ENCODE measurements around the gene NXN. TPM values are rescaled to one million over a fixed set of nuclear protein-coding genes. Genes with fewer than 3 reads are reported as not detected.

Gene NXN
- polyA plus RNA-seq, 1 donor from 2014 or later: 14.8 TPM

- H3K27ac ChIP-seq (ENCODE audit: low read length): peak overlapping the region; percentile 12
- H4K20me1 ChIP-seq (ENCODE audit: insufficient read depth): no peaks in the 10 kb centered on the region
- no peaks in the 10 kb centered on the region for H3K9me3 ChIP-seq (ENCODE audit: low read length)
- H3K4me3 ChIP-seq (ENCODE audit: low read length): no peak overlapping the region
- H3K27me3 ChIP-seq (ENCODE audit: insufficient read depth, low read depth, low read length): no peaks in the 10 kb centered on the region
- H3K36me3 ChIP-seq (ENCODE audit: insufficient read depth, low read length): no peaks in the 10 kb centered on the region
- no peaks in the 10 kb centered on the region for H3K79me2 ChIP-seq (replicated peaks; ENCODE audit: insufficient read depth, low read length)
- TF ChIP-seq TAF1 (IDR thresholded peaks at IDR 0.05; ENCODE audit: low read depth): no peak
- peak; percentile 35 for TF ChIP-seq POLR2AphosphoS5 (IDR thresholded peaks at IDR 0.05)
- no peak overlapping the region for H3K9ac ChIP-seq (ENCODE audit: low read length)
- no peaks in the 10 kb centered on the region for H3F3A ChIP-seq (ENCODE audit: insufficient read depth, low read length, poor library complexity, severe bottlenecking)
- no peaks in the 10 kb centered on the region for H3K9me2 ChIP-seq (ENCODE audit: insufficient read depth, low read length)
- H3K4me2 ChIP-seq (ENCODE audit: low read length): no peak overlapping the region
- H2AFZ ChIP-seq (ENCODE audit: low read depth, low read length): no peak overlapping the region
These were observed 39.9 kb upstream of the NXN start for GRCh38 chr17:1019451-1019850.

GRCh38 chr17:1018547-1018946, 39.0 kb upstream of the NXN start:
- Histone ChIP-seq H3K27me3 (ENCODE audit: insufficient read depth, low read depth, low read length) (no peaks in the 10 kb centered on the region), H3F3A (ENCODE audit: insufficient read depth, low read length, poor library complexity, severe bottlenecking) (no peaks in the 10 kb centered on the region), H3K9ac (ENCODE audit: low read length) (no peak overlapping the region), H2AFZ (ENCODE audit: low read depth, low read length) (no peak overlapping the region), H3K79me2 (replicated peaks; ENCODE audit: insufficient read depth, low read length) (no peaks in the 10 kb centered on the region), H3K27ac (ENCODE audit: low read length) (no peak overlapping the region), H4K20me1 (ENCODE audit: insufficient read depth) (no peaks in the 10 kb centered on the region), H3K9me3 (ENCODE audit: low read length) (no peaks in the 10 kb centered on the region), H3K36me3 (ENCODE audit: insufficient read depth, low read length) (no peaks in the 10 kb centered on the region), H3K4me3 (ENCODE audit: low read length) (no peak overlapping the region), H3K4me2 (ENCODE audit: low read length) (no peak overlapping the region), H3K9me2 (ENCODE audit: insufficient read depth, low read length) (no peaks in the 10 kb centered on the region)
- TF ChIP-seq CTCF (IDR thresholded peaks at IDR 0.05; ENCODE audit: poor library complexity, severe bottlenecking) (no peak), EZH2 (IDR thresholded peaks at IDR 0.05; ENCODE audit: borderline replicate concordance, insufficient read depth, low read length, poor library complexity, severe bottlenecking) (no peak), MXI1 (conservative IDR thresholded peaks at IDR 0.05; ENCODE audit: poor library complexity, severe bottlenecking) (no peak), TAF1 (IDR thresholded peaks at IDR 0.05; ENCODE audit: low read depth) (no peak), POLR2AphosphoS5 (IDR thresholded peaks at IDR 0.05) (no peak), RAD21 (conservative IDR thresholded peaks at IDR 0.05) (no peak), EP300 (conservative IDR thresholded peaks at IDR 0.05; ENCODE audit: poor library complexity, severe bottlenecking) (no peak), REST (IDR thresholded peaks at IDR 0.05; ENCODE audit: borderline replicate concordance) (no peak), SMC3 (conservative IDR thresholded peaks at IDR 0.05; ENCODE audit: poor library complexity) (no peak)

GRCh38 chr17:1013729-1014090, 34.1 kb upstream of the NXN start:
- Histone ChIP-seq H3K27me3 (ENCODE audit: insufficient read depth, low read depth, low read length) (no peaks in the 10 kb centered on the region), H3K9ac (ENCODE audit: low read length) (no peak overlapping the region), H3K36me3 (ENCODE audit: insufficient read depth, low read length) (no peaks in the 10 kb centered on the region), H3K79me2 (replicated peaks; ENCODE audit: insufficient read depth, low read length) (no peaks in the 10 kb centered on the region), H3K27ac (ENCODE audit: low read length) (no peak overlapping the region), H3K4me2 (ENCODE audit: low read length) (no peak overlapping the region), H4K20me1 (ENCODE audit: insufficient read depth) (no peaks in the 10 kb centered on the region), H3K9me2 (ENCODE audit: insufficient read depth, low read length) (no peaks in the 10 kb centered on the region), H3K4me3 (ENCODE audit: low read length) (no peak overlapping the region), H3K9me3 (ENCODE audit: low read length) (no peaks in the 10 kb centered on the region), H2AFZ (ENCODE audit: low read depth, low read length) (no peak overlapping the region), H3F3A (ENCODE audit: insufficient read depth, low read length, poor library complexity, severe bottlenecking) (no peaks in the 10 kb centered on the region)
- no peak for TF ChIP-seq RAD21 (conservative IDR thresholded peaks at IDR 0.05)
- no peak for TF ChIP-seq CTCF (IDR thresholded peaks at IDR 0.05; ENCODE audit: poor library complexity, severe bottlenecking)
- no peak for TF ChIP-seq SMC3 (conservative IDR thresholded peaks at IDR 0.05; ENCODE audit: poor library complexity)
- TF ChIP-seq TAF1 (IDR thresholded peaks at IDR 0.05; ENCODE audit: low read depth): no peak
- no peak for TF ChIP-seq EP300 (conservative IDR thresholded peaks at IDR 0.05; ENCODE audit: poor library complexity, severe bottlenecking)
- no peak for TF ChIP-seq REST (IDR thresholded peaks at IDR 0.05; ENCODE audit: borderline replicate concordance)
- no peak for TF ChIP-seq EZH2 (IDR thresholded peaks at IDR 0.05; ENCODE audit: borderline replicate concordance, insufficient read depth, low read length, poor library complexity, severe bottlenecking)
- no peak for TF ChIP-seq MXI1 (conservative IDR thresholded peaks at IDR 0.05; ENCODE audit: poor library complexity, severe bottlenecking)
- no peak for TF ChIP-seq POLR2AphosphoS5 (IDR thresholded peaks at IDR 0.05)
